C4-2B (cell line): ENCODE measurements around the gene MYBPHL.

Source experiments
- ZFX ChIP-seq: fragments of 450-650 bp; IDR thresholded peaks from 2 replicates; pipeline ENCODE4 v1.6.1; 2017
- TF ChIP-seq, protein P1 (sequence below): fragments of 450-650 bp; conservative IDR thresholded peaks from 2 replicates; pipeline ENCODE4 v1.5.1; 2017; ENCODE audit warnings: mild to moderate bottlenecking

- TF ChIP-seq, protein P1, sequence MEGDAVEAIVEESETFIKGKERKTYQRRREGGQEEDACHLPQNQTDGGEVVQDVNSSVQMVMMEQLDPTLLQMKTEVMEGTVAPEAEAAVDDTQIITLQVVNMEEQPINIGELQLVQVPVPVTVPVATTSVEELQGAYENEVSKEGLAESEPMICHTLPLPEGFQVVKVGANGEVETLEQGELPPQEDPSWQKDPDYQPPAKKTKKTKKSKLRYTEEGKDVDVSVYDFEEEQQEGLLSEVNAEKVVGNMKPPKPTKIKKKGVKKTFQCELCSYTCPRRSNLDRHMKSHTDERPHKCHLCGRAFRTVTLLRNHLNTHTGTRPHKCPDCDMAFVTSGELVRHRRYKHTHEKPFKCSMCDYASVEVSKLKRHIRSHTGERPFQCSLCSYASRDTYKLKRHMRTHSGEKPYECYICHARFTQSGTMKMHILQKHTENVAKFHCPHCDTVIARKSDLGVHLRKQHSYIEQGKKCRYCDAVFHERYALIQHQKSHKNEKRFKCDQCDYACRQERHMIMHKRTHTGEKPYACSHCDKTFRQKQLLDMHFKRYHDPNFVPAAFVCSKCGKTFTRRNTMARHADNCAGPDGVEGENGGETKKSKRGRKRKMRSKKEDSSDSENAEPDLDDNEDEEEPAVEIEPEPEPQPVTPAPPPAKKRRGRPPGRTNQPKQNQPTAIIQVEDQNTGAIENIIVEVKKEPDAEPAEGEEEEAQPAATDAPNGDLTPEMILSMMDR, result no peak
- TF ChIP-seq ZFX, result no peak
Observed at GRCh38 chr1:109281680-109282496, 24.9 kb downstream of the MYBPHL start.
